ENCODE results near the gene LAT. TPM values are rescaled to one million over a fixed set of nuclear protein-coding genes. Genes with fewer than 3 reads are reported as not detected.

The LAT gene
- total and polyA plus RNA-seq, 2 of the 4 experiments (the other 2 are of a cell fraction), result 0.18 to 7.4 TPM

DNA sequence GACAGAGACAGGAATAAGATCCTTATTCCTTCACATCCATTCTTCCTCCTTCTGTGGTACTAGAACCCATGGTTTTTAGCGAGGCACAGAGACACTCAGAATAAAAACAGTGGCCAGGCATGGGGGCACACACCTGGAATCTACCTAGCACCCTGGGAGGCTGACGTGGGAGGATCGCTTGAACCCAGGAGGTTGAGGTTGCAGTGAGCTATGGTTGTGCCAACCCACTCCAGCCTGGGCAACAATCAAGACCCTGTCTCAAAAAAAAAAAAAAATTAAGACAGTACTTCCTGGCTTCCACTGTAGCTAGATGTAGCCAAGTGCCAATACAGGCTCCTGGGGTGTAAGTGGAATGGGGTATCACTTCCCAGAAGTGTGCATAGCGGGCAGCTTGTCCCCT is 17.7 kb upstream of the LAT start:
- intact Hi-C loops (cut with micrococcal nuclease), result no loop called here
- in situ Hi-C loops (cut with MboI; ENCODE audit: low sequenced_read_pairs), result loop anchor here (25.0 kb wide), 1 partner anchor 295 kb away; no protein-coding TSS in a partner anchor
- POLR2A ChIA-PET (ENCODE audit: unreplicated experiment), result no interaction called here

More for the DNA sequence above, 17.7 kb upstream of the LAT start:
- BruUV-seq (replicated peaks), result no TSS peak
- Histone ChIP-seq H3K23ac (ENCODE audit: low read depth, low read length) (no peak overlapping the region), H4K8ac (ENCODE audit: low read depth in 2 of 2, low read length in 2 of 2) (no peak overlapping the region), H2AK5ac (ENCODE audit: low read depth, low read length) (no peak overlapping the region), H4K91ac (ENCODE audit: insufficient read depth, low read depth, low read length) (no peak overlapping the region), H2BK120ac (ENCODE audit: low read depth, low read length) (no peak overlapping the region), H3K4me3 (ENCODE audit: insufficient read depth, low read depth, low read length) (no peak overlapping the region), H3K18ac (ENCODE audit: low read depth, low read length) (no peak overlapping the region), H3K4ac (ENCODE audit: low read depth, low read length) (no peak overlapping the region), H3K79me1 (ENCODE audit: low read depth in 1 of 2, low read length in 2 of 2) (peaks cover 0 to 5% of the 10 kb centered on the region in 2 experiments; a peak in 3 of 4 replicates), H2AK9ac (replicated peaks; ENCODE audit: low read depth, low read length, poor library complexity) (no peak overlapping the region), H3K4me2 (ENCODE audit: low read depth, low read length) (no peak overlapping the region), H3K56ac (ENCODE audit: extremely low read depth, insufficient read depth, low read length) (no peak overlapping the region), H4K20me1 (ENCODE audit: insufficient read depth, low read length) (no peaks in the 10 kb centered on the region; the same call in 1 of the 2 replicates), H3K14ac (replicated peaks; ENCODE audit: low read depth, low read length) (no peak overlapping the region), H3K9ac (ENCODE audit: low read depth, low read length) (no peak overlapping the region), H3K27me3 (ENCODE audit: control insufficient read depth, insufficient read depth, low read length) (no peaks in the 10 kb centered on the region), H3K4me1 (ENCODE audit: control insufficient read depth, insufficient read depth, low read length) (no peaks in the 10 kb centered on the region), H2BK20ac (ENCODE audit: low read depth, low read length) (no peak overlapping the region), H4K5ac (ENCODE audit: low read depth, low read length) (no peak overlapping the region), H2BK5ac (ENCODE audit: low read depth, low read length, poor library complexity, severe bottlenecking) (no peak overlapping the region), H2BK15ac (ENCODE audit: low read depth, low read length) (no peak overlapping the region), H3K36me3 (ENCODE audit: control insufficient read depth, insufficient read depth, low read length) (peaks cover 21% of the 10 kb centered on the region), H3K27ac (ENCODE audit: insufficient read depth, low read length) (no peak overlapping the region), H3K9me1 (ENCODE audit: insufficient read depth, low read length) (no peaks in the 10 kb centered on the region), H2AFZ (replicated peaks; ENCODE audit: low read length, poor library complexity) (no peak overlapping the region), H3K9me3 (ENCODE audit: control insufficient read depth, insufficient read depth, low read length) (no peaks in the 10 kb centered on the region)
- dilution Hi-C loops (cut with HindIII; ENCODE audit: low sequenced_read_pairs, unreplicated experiment), result no loop called here
- DNase-seq, result no peak
- CTCF ChIA-PET, result no interaction called here
- no CpG with 5 or more reads among the region's 4 CpGs for WGBS, 2 experiments (ENCODE audit: extremely low coverage in 2 of 2, insufficient read length in 1 of 2)
- no peak for ATAC-seq (ENCODE audit: low read depth)
- TF ChIP-seq FOS (IDR thresholded peaks at IDR 0.05; ENCODE audit: low read depth, low read length), result no peak
- TF ChIP-seq CHD1 (IDR thresholded peaks at IDR 0.05; ENCODE audit: low read depth, low read length), result no peak
- no peak for TF ChIP-seq USF2 (IDR thresholded peaks at IDR 0.05; ENCODE audit: low read depth, low read length)
- TF ChIP-seq BHLHE40 (IDR thresholded peaks at IDR 0.05; ENCODE audit: low read depth, low read length), result no peak
- TF ChIP-seq RFX5 (IDR thresholded peaks at IDR 0.05; ENCODE audit: low read depth, low read length), result no peak
- TF ChIP-seq MAFK (IDR thresholded peaks at IDR 0.05; ENCODE audit: low read depth, low read length), result no peak
- TF ChIP-seq NFE2L2 (IDR thresholded peaks at IDR 0.05; ENCODE audit: low read depth, low read length), result no peak
- TF ChIP-seq, protein P1, sequence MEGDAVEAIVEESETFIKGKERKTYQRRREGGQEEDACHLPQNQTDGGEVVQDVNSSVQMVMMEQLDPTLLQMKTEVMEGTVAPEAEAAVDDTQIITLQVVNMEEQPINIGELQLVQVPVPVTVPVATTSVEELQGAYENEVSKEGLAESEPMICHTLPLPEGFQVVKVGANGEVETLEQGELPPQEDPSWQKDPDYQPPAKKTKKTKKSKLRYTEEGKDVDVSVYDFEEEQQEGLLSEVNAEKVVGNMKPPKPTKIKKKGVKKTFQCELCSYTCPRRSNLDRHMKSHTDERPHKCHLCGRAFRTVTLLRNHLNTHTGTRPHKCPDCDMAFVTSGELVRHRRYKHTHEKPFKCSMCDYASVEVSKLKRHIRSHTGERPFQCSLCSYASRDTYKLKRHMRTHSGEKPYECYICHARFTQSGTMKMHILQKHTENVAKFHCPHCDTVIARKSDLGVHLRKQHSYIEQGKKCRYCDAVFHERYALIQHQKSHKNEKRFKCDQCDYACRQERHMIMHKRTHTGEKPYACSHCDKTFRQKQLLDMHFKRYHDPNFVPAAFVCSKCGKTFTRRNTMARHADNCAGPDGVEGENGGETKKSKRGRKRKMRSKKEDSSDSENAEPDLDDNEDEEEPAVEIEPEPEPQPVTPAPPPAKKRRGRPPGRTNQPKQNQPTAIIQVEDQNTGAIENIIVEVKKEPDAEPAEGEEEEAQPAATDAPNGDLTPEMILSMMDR (conservative IDR thresholded peaks at IDR 0.05; ENCODE audit: low read depth, low read length), result no peak
- no peak for TF ChIP-seq SMC3 (IDR thresholded peaks at IDR 0.05; ENCODE audit: low read depth, low read length)
- TF ChIP-seq RAD21 (IDR thresholded peaks at IDR 0.05; ENCODE audit: low read length), result no peak
- TF ChIP-seq CEBPB (IDR thresholded peaks at IDR 0.05; ENCODE audit: low read depth, low read length), result no peak
- no peak for TF ChIP-seq MXI1 (IDR thresholded peaks at IDR 0.05; ENCODE audit: borderline replicate concordance, low read depth, low read length)
- no peak for TF ChIP-seq POLR2A (IDR thresholded peaks at IDR 0.05; ENCODE audit: low read depth, low read length)
